Measurements from ENCODE around the gene MUC3A.
"Not testable (repeated sequence)": the region's sequence is repeated elsewhere in the genome, so short reads cannot be mapped to it uniquely, and the experiment has no call there.

The MUC3A gene

GRCh38 chr7:100972002-100972347 lies 22.6 kb downstream of the MUC3A start:
- TF ChIP-seq CTCF (IDR thresholded peaks at IDR 0.05; ENCODE audit: control extremely low read depth, extremely low read depth, low read depth, missing control alignments) = no peak
- ChIA-PET POLR2A (no interaction called here), CTCF (interaction anchor here (2.8 kb wide), 1 partner anchor 87 kb away, joined by 8 read pairs; no protein-coding TSS in a partner anchor)
- DNase-seq (ENCODE audit: extremely low spot score) = no peak

- CTCF ChIA-PET = interaction anchor here (2.2 to 2.5 kb wide), 2 partner anchors 8 to 16 kb away, joined by 5 to 8 read pairs; no protein-coding TSS in a partner anchor
- no peak for TF ChIP-seq CTCF (IDR thresholded peaks at IDR 0.05; ENCODE audit: control extremely low read depth, extremely low read depth, low read depth, missing control alignments)
- POLR2A ChIA-PET = no interaction called here
- DNase-seq (ENCODE audit: extremely low spot score) = no peak
Observed at GRCh38 chr7:100974021-100974420, 24.7 kb downstream of the MUC3A start.

GRCh38 chr7:100975371-100975821 lies 26.1 kb downstream of the MUC3A start:
- no peak for TF ChIP-seq CTCF (IDR thresholded peaks at IDR 0.05; ENCODE audit: control extremely low read depth, extremely low read depth, low read depth, missing control alignments)
- no peak for DNase-seq (ENCODE audit: extremely low spot score)
- ChIA-PET POLR2A (interaction anchor here (0.6 kb wide), 1 partner anchor 84 kb away, joined by 7 read pairs; no protein-coding TSS in a partner anchor), CTCF (interaction anchor here (1.7 to 2.5 kb wide), 3 partner anchors 10 to 83 kb away, joined by 4 to 8 read pairs (median 5); no protein-coding TSS in a partner anchor)

- ChIA-PET POLR2A (no interaction called here), CTCF (interaction anchor here (1.3 to 2.8 kb wide), 2 partner anchors 12 to 13 kb away, joined by 3 to 9 read pairs; no protein-coding TSS in a partner anchor)
- no peak for TF ChIP-seq CTCF (IDR thresholded peaks at IDR 0.05; ENCODE audit: control extremely low read depth, extremely low read depth, low read depth, missing control alignments)
- DNase-seq (ENCODE audit: extremely low spot score) = no peak
Observed at GRCh38 chr7:100978300-100978699, 29.0 kb downstream of the MUC3A start.

- DNase-seq (ENCODE audit: extremely low spot score) = no peak
- POLR2A ChIA-PET = no interaction called here
- no peak for TF ChIP-seq CTCF (IDR thresholded peaks at IDR 0.05; ENCODE audit: control extremely low read depth, extremely low read depth, low read depth, missing control alignments)
- CTCF ChIA-PET = no interaction called here
Observed at GRCh38 chr7:100983451-100984187, 34.3 kb downstream of the MUC3A start.

GRCh38 chr7:100984241-100984918 lies 35.0 kb downstream of the MUC3A start:
- CTCF ChIA-PET; POLR2A ChIA-PET; DNase-seq (ENCODE audit: extremely low spot score): not testable (repeated sequence)

- CTCF ChIA-PET; DNase-seq (ENCODE audit: extremely low spot score); POLR2A ChIA-PET: not testable (repeated sequence)
Observed at GRCh38 chr7:100985033-100985797, 35.9 kb downstream of the MUC3A start.

Measured in GM10248 (cell line).